IPS-15b (cell line): ENCODE measurements around the gene TFDP1.

Experiments used
- H3K27me3 ChIP-seq: one replicate; pipeline ENCODE4 v1.6.1; 2013; ENCODE audit warnings: low read length; ENCODE audit not compliant: control insufficient read depth, insufficient read depth
- H3K36me3 ChIP-seq: one replicate; pipeline ENCODE4 v1.6.1; 2013; ENCODE audit warnings: low read length; ENCODE audit not compliant: control insufficient read depth, insufficient read depth
- H3K4me1 ChIP-seq: one replicate; pipeline ENCODE4 v1.6.1; 2013; ENCODE audit warnings: mild to moderate bottlenecking, low read length; ENCODE audit not compliant: control insufficient read depth, insufficient read depth
- H3K4me3 ChIP-seq: one replicate; pipeline ENCODE4 v1.5.1; 2013; ENCODE audit warnings: low read depth, low read length
- H3K9ac ChIP-seq: one replicate; pipeline ENCODE4 v1.6.1; 2013; ENCODE audit warnings: low read depth, mild to moderate bottlenecking, low read length
- H3K9me3 ChIP-seq: one replicate; pipeline ENCODE4 v1.6.1; 2013; ENCODE audit warnings: mild to moderate bottlenecking, low read length; ENCODE audit not compliant: control insufficient read depth, insufficient read depth

The TFDP1 gene

DNA sequence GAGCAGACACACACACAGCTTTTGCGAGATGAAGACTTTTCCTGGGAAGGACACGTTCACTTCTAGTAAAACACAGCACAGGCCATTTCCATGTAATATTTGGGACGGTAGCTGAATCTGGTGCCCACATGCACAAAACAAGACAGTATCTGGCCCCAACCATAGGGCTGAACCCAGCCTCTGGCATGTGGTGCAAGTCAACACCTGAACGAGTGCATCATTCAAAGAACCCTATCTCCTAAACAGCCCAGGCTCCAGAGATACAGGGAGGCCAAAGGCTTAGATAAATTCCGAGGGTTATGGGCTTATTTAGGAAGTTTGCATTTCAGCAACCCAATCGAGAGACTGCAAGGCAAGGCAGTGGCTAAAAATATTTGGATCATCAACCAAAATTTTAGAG lies 2.7 kb upstream of the TFDP1 start:
- no peaks in the 10 kb centered on the region for H3K27me3 ChIP-seq
- peaks cover 6% of the 10 kb centered on the region for H3K36me3 ChIP-seq
- H3K9ac ChIP-seq: no peak overlapping the region
- no peaks in the 10 kb centered on the region for H3K9me3 ChIP-seq
- no peak overlapping the region for H3K4me3 ChIP-seq
- H3K4me1 ChIP-seq: no peaks in the 10 kb centered on the region

DNA sequence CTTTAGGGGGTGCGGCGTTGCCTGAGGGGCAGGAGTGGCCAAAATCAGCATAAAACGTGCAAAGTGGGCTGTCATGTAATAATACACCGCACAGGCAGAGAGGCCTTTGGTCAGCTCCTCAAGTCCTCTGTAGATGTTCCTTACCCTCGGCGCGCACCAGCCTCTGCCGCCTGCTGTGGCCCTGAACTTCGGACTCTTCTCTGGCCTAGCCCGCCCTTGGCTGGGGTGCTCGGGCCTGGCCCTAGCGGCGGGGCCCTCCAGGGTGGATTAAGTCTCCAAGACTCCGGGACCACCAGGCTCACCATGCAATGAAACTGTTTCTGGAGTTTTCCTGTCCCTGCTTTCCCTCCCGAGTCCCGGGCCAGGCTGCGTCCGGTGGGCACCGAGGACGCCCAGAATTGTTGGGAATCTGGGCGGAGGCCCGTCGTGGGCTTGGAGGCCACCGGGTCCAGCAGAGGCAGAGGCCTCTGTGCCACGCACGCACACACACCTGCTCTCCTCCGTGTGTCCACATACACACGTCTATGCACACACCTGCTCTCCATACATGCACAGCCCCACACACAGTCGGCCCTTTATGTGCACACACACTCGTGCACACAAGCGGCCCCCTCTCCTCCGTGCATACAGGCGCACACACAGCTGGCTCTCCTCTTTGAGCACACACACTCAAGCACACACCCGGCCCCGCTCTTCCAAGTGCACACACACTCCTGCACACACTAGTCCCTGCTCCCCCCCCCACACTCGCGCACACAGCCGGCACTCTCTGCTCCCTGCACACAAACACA lies 1.5 kb upstream of the TFDP1 start:
- no peak overlapping the region for H3K4me3 ChIP-seq

DNA sequence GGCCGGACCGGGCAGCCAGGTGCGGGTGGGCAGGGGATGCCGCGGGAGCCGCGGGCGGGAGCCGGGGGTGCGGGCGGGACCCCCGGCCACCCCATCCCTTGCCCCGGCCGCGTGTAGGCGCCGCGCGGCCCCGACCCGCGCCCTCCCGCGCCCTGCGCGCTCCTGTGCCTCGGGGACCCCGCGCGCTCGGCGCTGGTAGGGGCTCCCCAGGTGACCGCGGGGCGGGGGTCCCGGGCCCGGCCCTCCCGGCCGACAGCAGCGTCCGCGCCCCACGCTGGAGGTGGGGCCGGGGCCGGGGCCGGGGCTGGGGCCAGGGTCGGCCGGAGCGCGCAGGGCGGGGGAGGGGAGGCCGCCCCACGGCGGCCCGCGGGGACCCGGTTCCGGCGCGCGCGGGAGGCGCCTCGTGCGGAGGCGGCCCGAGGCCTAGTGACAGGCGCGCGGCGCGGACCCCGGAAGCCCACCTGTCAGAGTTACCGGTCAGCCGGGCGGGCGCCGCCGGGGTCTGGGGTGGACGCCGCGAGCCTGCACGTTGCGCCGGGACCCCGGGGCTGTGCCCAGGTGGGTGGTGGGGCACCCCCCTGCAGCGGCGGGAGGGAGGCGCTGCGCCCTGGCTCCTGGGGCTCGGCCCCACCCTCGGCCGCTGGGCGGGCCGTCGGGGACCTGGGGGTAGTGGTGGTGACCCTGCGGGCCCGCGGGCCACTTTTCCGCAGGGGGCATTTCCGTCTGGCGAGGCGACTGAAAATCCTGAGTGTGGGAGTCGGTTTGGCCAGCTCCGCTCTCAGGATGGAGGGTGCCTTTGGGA lies 518 bp downstream of the TFDP1 start:
- Histone ChIP-seq H3K9ac (no peak overlapping the region), H3K27me3 (no peaks in the 10 kb centered on the region), H3K9me3 (no peaks in the 10 kb centered on the region), H3K4me3 (peak overlapping the region; percentile 50), H3K4me1 (no peaks in the 10 kb centered on the region), H3K36me3 (peaks cover 9% of the 10 kb centered on the region)

More for the DNA sequence above, 1.5 kb upstream of the TFDP1 start:
- H3K27me3 ChIP-seq: no peaks in the 10 kb centered on the region
- no peaks in the 10 kb centered on the region for H3K9me3 ChIP-seq
- no peaks in the 10 kb centered on the region for H3K4me1 ChIP-seq
- no peak overlapping the region for H3K9ac ChIP-seq
- H3K36me3 ChIP-seq: peaks cover 9% of the 10 kb centered on the region

DNA sequence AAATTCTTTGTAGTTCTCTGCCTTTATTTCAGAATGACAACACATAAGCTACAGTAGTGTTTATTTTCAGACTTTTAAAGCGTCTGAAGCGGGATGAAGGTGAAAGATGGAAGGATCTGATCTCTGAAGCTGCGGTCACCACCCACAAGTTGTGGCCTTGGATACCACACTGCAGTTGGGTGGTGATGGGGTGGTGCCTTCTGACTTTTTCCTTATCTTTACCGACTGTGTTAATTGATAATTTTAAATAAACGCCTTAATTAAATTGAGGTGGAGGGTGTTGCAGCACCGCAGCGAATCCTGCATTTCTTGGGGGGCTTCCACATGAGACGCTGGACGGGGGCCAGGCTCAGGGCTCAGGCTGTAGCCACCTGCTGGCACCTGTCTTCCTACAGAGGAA lies 1.3 kb downstream of the TFDP1 start:
- H3K9ac ChIP-seq: no peak overlapping the region
- no peaks in the 10 kb centered on the region for H3K27me3 ChIP-seq
- peaks cover 9% of the 10 kb centered on the region for H3K36me3 ChIP-seq

DNA sequence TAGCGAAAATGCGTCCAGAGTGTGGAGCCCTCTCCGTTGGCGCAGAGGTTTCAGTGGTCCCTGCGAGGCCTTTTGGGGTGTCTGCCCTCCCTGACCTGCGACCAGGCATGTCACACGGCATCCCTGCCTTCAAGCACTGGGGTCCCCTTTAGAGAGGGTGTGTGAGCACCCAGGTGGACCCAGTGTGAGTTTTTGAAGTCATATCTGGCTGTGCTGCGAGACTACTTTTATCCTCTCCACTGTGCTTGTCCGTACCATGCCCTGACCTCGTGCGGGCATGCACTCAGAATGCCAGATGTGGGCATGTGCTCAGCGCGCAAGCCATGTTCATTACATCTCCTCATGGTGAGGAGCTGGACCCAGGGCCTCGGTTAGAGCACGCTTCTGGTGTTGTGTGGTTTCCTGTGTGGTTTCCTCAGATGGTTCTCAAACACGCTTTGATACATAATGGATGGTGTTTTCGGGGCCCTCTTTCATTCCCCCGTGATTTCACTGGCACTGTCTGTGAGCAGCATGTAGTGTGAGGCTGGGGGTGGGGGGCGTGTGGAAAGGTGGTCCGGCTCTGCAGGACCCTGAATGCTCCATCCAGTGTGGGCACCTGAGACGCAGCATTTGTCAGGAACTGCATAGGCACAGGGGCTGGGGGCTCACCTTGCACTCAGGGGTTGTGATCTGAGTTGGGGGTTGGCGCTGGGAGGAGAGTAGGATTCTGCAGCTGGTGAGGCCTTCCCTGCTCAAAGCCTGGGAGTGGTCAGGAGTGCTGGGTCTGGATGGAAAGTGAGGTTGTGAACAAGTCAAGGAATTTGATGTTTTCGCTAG lies 2.3 kb downstream of the TFDP1 start:
- no peaks in the 10 kb centered on the region for H3K9me3 ChIP-seq
- H3K36me3 ChIP-seq: peaks cover 9% of the 10 kb centered on the region
- H3K9ac ChIP-seq: no peak overlapping the region
- H3K27me3 ChIP-seq: no peaks in the 10 kb centered on the region
- no peaks in the 10 kb centered on the region for H3K4me1 ChIP-seq
- no peak overlapping the region for H3K4me3 ChIP-seq

More for the DNA sequence above, 1.3 kb downstream of the TFDP1 start:
- Histone ChIP-seq H3K9me3 (no peaks in the 10 kb centered on the region), H3K4me3 (peak overlapping the region; percentile 50), H3K4me1 (no peaks in the 10 kb centered on the region)

DNA sequence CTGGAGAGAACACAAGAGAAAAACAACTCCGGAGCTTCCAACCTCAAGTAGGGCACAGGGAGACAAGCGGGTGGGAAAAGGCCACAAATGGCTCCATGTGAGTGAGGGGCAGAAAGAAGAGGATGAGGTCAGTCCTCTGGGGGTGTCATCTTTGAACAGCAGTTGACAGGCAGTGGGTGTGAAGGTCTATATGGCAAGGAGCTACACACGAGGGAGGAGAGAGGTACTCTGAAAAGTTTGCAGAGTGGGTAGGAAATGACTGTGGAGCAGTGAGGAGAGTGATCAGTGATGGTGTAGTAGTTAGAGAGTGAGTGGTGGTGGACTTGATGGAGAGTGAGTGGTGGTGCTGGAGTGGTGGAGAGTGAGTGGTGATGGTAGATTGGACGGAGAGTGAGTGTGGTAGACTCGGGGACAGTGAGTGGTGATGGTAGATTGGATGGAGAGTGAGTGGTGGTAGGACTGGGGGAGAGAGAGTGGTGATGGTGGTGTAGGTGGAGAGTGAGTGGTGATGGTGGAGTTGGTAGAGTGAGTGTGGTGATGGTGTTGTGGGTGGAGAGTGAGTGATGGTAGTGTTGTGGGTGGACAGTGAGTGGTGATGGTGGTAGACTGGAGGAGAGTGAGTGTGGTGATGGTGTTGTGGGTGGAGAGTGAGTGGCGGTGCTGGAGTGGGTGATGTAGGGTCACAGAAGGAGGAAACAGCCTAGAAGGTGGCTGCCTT lies 4.0 kb downstream of the TFDP1 start:
- Histone ChIP-seq H3K9ac (no peak overlapping the region), H3K27me3 (no peaks in the 10 kb centered on the region), H3K9me3 (no peaks in the 10 kb centered on the region), H3K4me3 (no peak overlapping the region), H3K4me1 (no peaks in the 10 kb centered on the region), H3K36me3 (peaks cover 15% of the 10 kb centered on the region)

DNA sequence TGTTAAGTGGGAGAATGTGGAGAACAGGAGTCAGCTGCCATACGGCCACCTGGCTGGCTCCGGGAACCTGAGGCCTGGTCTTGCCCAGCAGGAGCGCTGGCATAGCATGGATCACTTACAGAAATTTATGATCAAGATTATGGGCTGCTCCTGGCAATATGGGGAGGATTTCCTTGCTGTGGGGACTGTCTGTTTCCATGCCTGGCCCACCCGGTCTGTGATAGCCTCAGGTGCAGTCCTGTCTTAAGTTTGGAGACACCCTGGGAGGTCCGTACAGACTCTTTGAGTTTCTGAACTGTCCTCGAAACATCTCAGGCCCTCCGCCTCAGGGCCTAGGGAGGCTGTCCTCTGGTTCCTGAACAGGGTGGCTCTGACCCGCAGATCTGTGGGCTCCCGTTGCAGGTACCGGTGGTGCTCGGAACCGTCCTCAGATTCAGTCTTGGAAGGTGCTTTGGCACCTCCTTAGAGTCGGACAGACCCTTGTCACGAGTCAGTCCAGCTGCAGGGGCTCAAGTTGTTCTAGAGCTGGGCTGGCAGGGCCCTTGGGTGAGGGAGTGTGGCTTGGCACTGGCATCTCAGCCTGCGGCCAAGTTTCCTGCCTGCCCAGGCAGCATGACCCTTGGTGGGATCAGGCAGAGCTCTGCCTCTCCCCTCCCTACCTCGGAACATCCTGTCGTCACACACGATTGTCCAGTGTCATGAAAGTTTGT lies 4.9 kb downstream of the TFDP1 start:
- Histone ChIP-seq H3K36me3 (peaks cover 15% of the 10 kb centered on the region), H3K27me3 (no peaks in the 10 kb centered on the region), H3K9ac (no peak overlapping the region), H3K9me3 (no peaks in the 10 kb centered on the region), H3K4me1 (no peaks in the 10 kb centered on the region), H3K4me3 (no peak overlapping the region)

DNA sequence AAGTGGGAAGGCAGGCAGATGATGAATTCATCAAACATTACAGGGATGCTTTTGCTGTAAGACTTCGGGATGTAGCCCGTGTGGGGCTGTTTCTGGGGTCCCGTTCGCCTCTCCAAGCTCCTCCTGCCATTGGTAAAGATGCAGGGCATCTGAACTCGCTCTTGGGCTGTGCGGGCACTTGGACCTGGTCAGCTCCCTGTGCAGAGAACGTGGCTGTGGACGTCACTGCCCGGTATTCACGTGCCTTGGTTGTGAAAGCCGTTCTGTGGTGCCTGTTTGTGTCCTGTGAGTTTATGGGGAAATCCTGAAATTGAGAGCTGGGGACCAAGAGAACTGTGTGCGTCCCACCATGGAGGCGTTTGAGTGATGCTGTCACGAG lies 5.4 kb downstream of the TFDP1 start:
- H3K36me3 ChIP-seq: peaks cover 15% of the 10 kb centered on the region
- no peaks in the 10 kb centered on the region for H3K9me3 ChIP-seq
- no peaks in the 10 kb centered on the region for H3K27me3 ChIP-seq
- no peak overlapping the region for H3K4me3 ChIP-seq
- H3K4me1 ChIP-seq: no peaks in the 10 kb centered on the region
- no peak overlapping the region for H3K9ac ChIP-seq

DNA sequence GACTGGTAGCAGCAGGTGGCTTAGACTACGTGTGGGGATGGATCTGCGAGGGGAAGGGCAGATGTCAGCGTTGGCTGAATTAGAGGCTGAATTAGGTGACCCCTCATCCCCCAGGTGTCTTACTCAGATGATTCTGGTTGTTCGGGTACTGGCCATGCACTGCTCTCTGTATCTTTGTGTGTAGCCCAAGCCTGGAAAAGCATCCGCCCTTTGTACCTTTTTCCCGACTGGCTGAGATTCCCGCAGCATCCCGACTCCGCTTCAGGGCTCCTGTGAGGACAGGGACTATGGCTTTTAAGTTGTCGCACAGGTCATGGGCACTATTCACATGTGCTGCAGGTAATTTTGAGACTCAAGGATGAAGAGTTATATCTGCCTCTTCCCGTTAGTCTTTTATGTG lies 7.2 kb downstream of the TFDP1 start:
- peaks cover 12% of the 10 kb centered on the region for H3K36me3 ChIP-seq
- H3K4me1 ChIP-seq: no peaks in the 10 kb centered on the region
- no peaks in the 10 kb centered on the region for H3K9me3 ChIP-seq
- no peaks in the 10 kb centered on the region for H3K27me3 ChIP-seq
- no peak overlapping the region for H3K4me3 ChIP-seq
- no peak overlapping the region for H3K9ac ChIP-seq

DNA sequence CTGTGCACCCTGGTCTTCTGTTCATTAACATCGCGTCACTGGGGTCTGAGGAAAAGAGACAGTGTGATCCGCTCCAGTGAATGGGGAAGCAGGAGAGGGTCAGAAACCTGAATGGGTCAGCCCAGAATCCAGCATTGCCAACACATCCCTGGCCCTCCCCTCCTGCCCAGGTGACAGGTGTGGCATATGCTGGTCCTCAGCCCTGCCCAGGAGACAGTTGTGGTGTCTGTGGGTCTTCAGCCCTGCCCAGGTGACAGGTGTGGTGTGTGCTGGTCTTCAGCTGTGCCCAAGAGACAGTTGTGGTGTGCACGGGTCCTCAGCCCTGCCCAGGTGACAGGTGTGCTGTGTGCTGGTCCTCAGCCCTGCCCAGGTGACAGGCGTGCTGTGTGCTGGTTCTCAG lies 8.0 kb downstream of the TFDP1 start:
- Histone ChIP-seq H3K27me3 (no peaks in the 10 kb centered on the region), H3K9ac (no peak overlapping the region), H3K4me3 (no peak overlapping the region), H3K4me1 (no peaks in the 10 kb centered on the region), H3K9me3 (no peaks in the 10 kb centered on the region), H3K36me3 (peaks cover 11% of the 10 kb centered on the region)
